PC-9 (cell line): ENCODE results near the gene MITF. TPM values are rescaled to one million over a fixed set of nuclear protein-coding genes. Genes with fewer than 3 reads are reported as not detected.

Experiments used
- BruUV-seq: library from RNA; stranded (reverse); fragments of 400-500 nt; replicated peaks from 2 replicates; lab custom pipeline; 2021; lab: Mats Ljungman, UMichigan
- CTCF ChIA-PET: fragments of 300-600 bp; sonication (Branson Sonifier 250); formaldehyde crosslinking; loops from one replicate; lab custom pipeline; 2022; ENCODE audit warnings: antibody characterized with exemption; lab: Charles Lee
- POLR2A ChIA-PET: fragments of 300-600 bp; sonication (Branson Sonifier 250); formaldehyde crosslinking; loops from one replicate; lab custom pipeline; 2022; ENCODE audit warnings: antibody characterized with exemption; ENCODE audit not compliant: unreplicated experiment; lab: Charles Lee
- DNase-seq, 2 experiments: peaks; one replicate each; pipeline versions ENCODE4 v3.0.0 to v3.0.0-alpha.2; 2015 to 2022; ENCODE audit warnings: mixed read lengths in 1 of 2
- H2AFZ ChIP-seq: fragments of 200-600 bp; sonication (generic); 2 replicates; pipeline ENCODE4 v1.8.1; 2017; ENCODE audit warnings: antibody characterized with exemption
- H3F3A ChIP-seq: fragments of 200-600 bp; sonication (generic); 2 replicates; pipeline ENCODE4 v1.8.1; 2017; ENCODE audit warnings: antibody characterized with exemption, mild to moderate bottlenecking, low read depth; ENCODE audit not compliant: insufficient read depth
- H3K27ac ChIP-seq: fragments of 200-600 bp; sonication (generic); 2 replicates; pipeline ENCODE4 v1.6.1; 2016; ENCODE audit warnings: mixed run types
- H3K27me3 ChIP-seq: fragments of 200-600 bp; sonication (generic); 2 replicates; pipeline ENCODE4 v1.6.1; 2016; ENCODE audit warnings: low read depth, mixed run types; ENCODE audit not compliant: insufficient read depth
- H3K36me3 ChIP-seq: fragments of 200-600 bp; sonication (generic); 2 replicates; pipeline ENCODE4 v1.6.1; 2016; ENCODE audit warnings: low read depth, mixed run types
- H3K4me1 ChIP-seq: fragments of 200-600 bp; sonication (generic); replicated peaks from 2 replicates; pipeline ENCODE4 v1.6.1; 2016; ENCODE audit warnings: mixed run types; ENCODE audit not compliant: insufficient read depth
- H3K4me2 ChIP-seq: fragments of 200-600 bp; sonication (generic); 2 replicates; pipeline ENCODE4 v1.6.1; 2017; ENCODE audit warnings: mixed run types
- H3K4me3 ChIP-seq: fragments of 200-600 bp; sonication (generic); 2 replicates; pipeline ENCODE4 v1.6.1; 2016; ENCODE audit warnings: mixed run types
- H3K79me2 ChIP-seq: fragments of 200-600 bp; sonication (generic); 2 replicates; pipeline ENCODE4 v1.6.1; 2017; ENCODE audit warnings: low read depth, mixed run types
- H3K9me2 ChIP-seq: fragments of 200-600 bp; sonication (generic); 2 replicates; pipeline ENCODE4 v1.8.1; 2017; ENCODE audit warnings: mild to moderate bottlenecking; ENCODE audit not compliant: insufficient read depth
- H3K9me3 ChIP-seq: fragments of 200-600 bp; sonication (generic); 2 replicates; pipeline ENCODE4 v1.8.1; 2016; ENCODE audit warnings: low read depth; ENCODE audit not compliant: insufficient read depth
- H4K20me1 ChIP-seq: fragments of 200-600 bp; sonication (generic); 2 replicates; pipeline ENCODE4 v1.8.1; 2017; ENCODE audit not compliant: insufficient read depth
- EZH2 ChIP-seq: fragments of 200-600 bp; sonication (generic); IDR thresholded peaks from 2 replicates; pipeline ENCODE4 v1.8.0; 2017; ENCODE audit warnings: antibody characterized with exemption, low read depth
- intact Hi-C: fragments of 100-400 bp; cut with micrococcal nuclease; formaldehyde crosslinking; loops from one replicate; pipeline ENCODE4 v1.10.0; 2022; ENCODE audit not compliant: unreplicated experiment
- total RNA-seq: library from RNA; stranded (reverse); gene quantifications from 2 replicates; pipeline ENCODE4 v1.2.3, GENCODE V29; 2021
- TF ChIP-seq, protein P1 (sequence below): fragments of 200-600 bp; sonication (generic); conservative IDR thresholded peaks from 2 replicates; pipeline ENCODE4 v1.6.1; 2017; ENCODE audit warnings: mixed run types, antibody characterized with exemption, mild to moderate bottlenecking, moderate library complexity

The MITF gene
- total RNA-seq, 1 experiment from 2014 or later, result 15.5 TPM

- Histone ChIP-seq H3K36me3 (no peaks in the 10 kb centered on the region), H3K4me1 (no peaks in the 10 kb centered on the region), H3K4me3 (no peak overlapping the region), H3K9me3 (no peaks in the 10 kb centered on the region), H3K27me3 (no peaks in the 10 kb centered on the region), H3F3A (no peaks in the 10 kb centered on the region), H3K9me2 (no peaks in the 10 kb centered on the region), H3K79me2 (no peaks in the 10 kb centered on the region), H4K20me1 (no peaks in the 10 kb centered on the region), H3K4me2 (no peak overlapping the region), H3K27ac (no peak overlapping the region), H2AFZ (no peak overlapping the region)
- no peak for DNase-seq
- BruUV-seq, result no TSS peak
- POLR2A ChIA-PET, result interaction anchor here (0.6 kb wide), 1 partner anchor 1639 kb away, joined by 3 read pairs; no protein-coding TSS in a partner anchor
- intact Hi-C loops, result no loop called here
- CTCF ChIA-PET, result no interaction called here
- no peak for TF ChIP-seq EZH2
- TF ChIP-seq, protein P1, sequence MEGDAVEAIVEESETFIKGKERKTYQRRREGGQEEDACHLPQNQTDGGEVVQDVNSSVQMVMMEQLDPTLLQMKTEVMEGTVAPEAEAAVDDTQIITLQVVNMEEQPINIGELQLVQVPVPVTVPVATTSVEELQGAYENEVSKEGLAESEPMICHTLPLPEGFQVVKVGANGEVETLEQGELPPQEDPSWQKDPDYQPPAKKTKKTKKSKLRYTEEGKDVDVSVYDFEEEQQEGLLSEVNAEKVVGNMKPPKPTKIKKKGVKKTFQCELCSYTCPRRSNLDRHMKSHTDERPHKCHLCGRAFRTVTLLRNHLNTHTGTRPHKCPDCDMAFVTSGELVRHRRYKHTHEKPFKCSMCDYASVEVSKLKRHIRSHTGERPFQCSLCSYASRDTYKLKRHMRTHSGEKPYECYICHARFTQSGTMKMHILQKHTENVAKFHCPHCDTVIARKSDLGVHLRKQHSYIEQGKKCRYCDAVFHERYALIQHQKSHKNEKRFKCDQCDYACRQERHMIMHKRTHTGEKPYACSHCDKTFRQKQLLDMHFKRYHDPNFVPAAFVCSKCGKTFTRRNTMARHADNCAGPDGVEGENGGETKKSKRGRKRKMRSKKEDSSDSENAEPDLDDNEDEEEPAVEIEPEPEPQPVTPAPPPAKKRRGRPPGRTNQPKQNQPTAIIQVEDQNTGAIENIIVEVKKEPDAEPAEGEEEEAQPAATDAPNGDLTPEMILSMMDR, result no peak
Observed at GRCh38 chr3:69803681-69804270, 64.5 kb downstream of the MITF start.

GRCh38 chr3:69805491-69805890 lies 66.2 kb downstream of the MITF start:
- H3K36me3 ChIP-seq, result no peaks in the 10 kb centered on the region
- BruUV-seq, result no TSS peak
- no peaks in the 10 kb centered on the region for H3K79me2 ChIP-seq
- ChIA-PET POLR2A (no interaction called here), CTCF (no interaction called here)
- H3K4me3 ChIP-seq, result no peak overlapping the region
- H3K27me3 ChIP-seq, result no peaks in the 10 kb centered on the region
- no peaks in the 10 kb centered on the region for H3K9me3 ChIP-seq
- no peak overlapping the region for H3K4me2 ChIP-seq
- H3K9me2 ChIP-seq, result no peaks in the 10 kb centered on the region
- DNase-seq, result no peak
- no peak overlapping the region for H3K27ac ChIP-seq
- no peak for TF ChIP-seq EZH2
- TF ChIP-seq, protein P1, result no peak
- H2AFZ ChIP-seq, result no peak overlapping the region
- intact Hi-C loops, result no loop called here
- H3F3A ChIP-seq, result no peaks in the 10 kb centered on the region
- no peaks in the 10 kb centered on the region for H3K4me1 ChIP-seq
- no peaks in the 10 kb centered on the region for H4K20me1 ChIP-seq

- no peak overlapping the region for H3K4me2 ChIP-seq
- POLR2A ChIA-PET, result no interaction called here
- peak in 1 of 2 experiments; percentile 36 for DNase-seq
- H3K79me2 ChIP-seq, result no peaks in the 10 kb centered on the region
- no peaks in the 10 kb centered on the region for H3K4me1 ChIP-seq
- no peaks in the 10 kb centered on the region for H3K36me3 ChIP-seq
- CTCF ChIA-PET, result no interaction called here
- no TSS peak for BruUV-seq
- TF ChIP-seq EZH2, result no peak
- TF ChIP-seq, protein P1, result no peak
- no peaks in the 10 kb centered on the region for H4K20me1 ChIP-seq
- no peaks in the 10 kb centered on the region for H3K9me2 ChIP-seq
- H3K4me3 ChIP-seq, result no peak overlapping the region
- no peaks in the 10 kb centered on the region for H3K27me3 ChIP-seq
- no peaks in the 10 kb centered on the region for H3F3A ChIP-seq
- no peak overlapping the region for H3K27ac ChIP-seq
- H3K9me3 ChIP-seq, result no peaks in the 10 kb centered on the region
- H2AFZ ChIP-seq, result no peak overlapping the region
- intact Hi-C loops, result no loop called here
Observed at GRCh38 chr3:69806735-69807438, 67.6 kb downstream of the MITF start.
